ENCODE measurements around the gene ELAVL1.

GRCh38 chr19:7976461-7976860 lies 29.0 kb downstream of the ELAVL1 start:
- TF ChIP-seq CTCF (IDR thresholded peaks at IDR 0.05) = no peak
- TF ChIP-seq POLR2A (IDR thresholded peaks at IDR 0.05) = no peak

All from right lobe of liver (tissue), 4 donors.